HepG2 (cell line): ENCODE data around the gene DPP3. TPM values are rescaled to one million over a fixed set of nuclear protein-coding genes. Genes with fewer than 3 reads are reported as not detected.

Source experiments
- E2F5 ChIP-seq: sonication (generic); formaldehyde crosslinking; conservative IDR thresholded peaks from 2 replicates; pipeline ENCODE4 v1.4.0; 2020; ENCODE audit warnings: missing genetic modification reagents
- FOXO1 ChIP-seq: sonication (generic); formaldehyde crosslinking; IDR thresholded peaks from 2 replicates; pipeline ENCODE4 v1.4.0; 2020; ENCODE audit warnings: missing genetic modification reagents
- MAFG ChIP-seq: sonication (generic); formaldehyde crosslinking; IDR thresholded peaks from 2 replicates; pipeline ENCODE4 v1.5.1; 2020; ENCODE audit warnings: mild to moderate bottlenecking, missing genetic modification reagents
- MZF1 ChIP-seq: sonication (generic); formaldehyde crosslinking; IDR thresholded peaks from 2 replicates; pipeline ENCODE4 v1.8.1; 2023; ENCODE audit warnings: mild to moderate bottlenecking, missing genetic modification reagents, borderline replicate concordance
- NFE2L1 ChIP-seq: sonication (generic); formaldehyde crosslinking; IDR thresholded peaks from 2 replicates; pipeline ENCODE4 v1.4.0; 2020; ENCODE audit warnings: missing genetic modification reagents, mild to moderate bottlenecking, borderline replicate concordance
- NR3C1 ChIP-seq: sonication (generic); formaldehyde crosslinking; IDR thresholded peaks from 2 replicates; pipeline ENCODE4 v1.4.0; 2020; ENCODE audit warnings: missing genetic modification reagents
- POLR2G ChIP-seq: fragments of 200-400 bp; formaldehyde crosslinking; IDR thresholded peaks from 2 replicates; pipeline ENCODE4 v1.6.1; 2018; ENCODE audit warnings: mild to moderate bottlenecking, low read depth, low read length, moderate library complexity
- PRDM10 ChIP-seq: sonication (generic); formaldehyde crosslinking; IDR thresholded peaks from 2 replicates; pipeline ENCODE4 v1.4.0; 2020; ENCODE audit warnings: low read depth, missing genetic modification reagents
- RFXANK ChIP-seq: IDR thresholded peaks from 2 replicates; pipeline ENCODE4 v1.6.1; 2016
- RFXAP ChIP-seq: sonication (generic); formaldehyde crosslinking; IDR thresholded peaks from 2 replicates; pipeline ENCODE4 v1.4.0; 2020; ENCODE audit warnings: missing genetic modification reagents, borderline replicate concordance
- ZBED4 ChIP-seq: sonication (generic); formaldehyde crosslinking; IDR thresholded peaks from 2 replicates; pipeline ENCODE4 v1.4.0; 2020; ENCODE audit warnings: missing genetic modification reagents, borderline replicate concordance
- ZNF382 ChIP-seq: sonication (generic); formaldehyde crosslinking; IDR thresholded peaks from 2 replicates; pipeline ENCODE4 v1.5.0; 2020; ENCODE audit warnings: missing genetic modification reagents, mild to moderate bottlenecking, borderline replicate concordance
- ZNF577 ChIP-seq: sonication (generic); formaldehyde crosslinking; IDR thresholded peaks from 2 replicates; pipeline ENCODE4 v1.4.0; 2020; ENCODE audit warnings: mild to moderate bottlenecking, low read depth, missing genetic modification reagents, borderline replicate concordance
- ZNF75D ChIP-seq: sonication (generic); formaldehyde crosslinking; IDR thresholded peaks from 2 replicates; pipeline ENCODE4 v1.8.1; 2023; ENCODE audit warnings: missing genetic modification reagents, mild to moderate bottlenecking, borderline replicate concordance
- polyA plus RNA-seq, 8 experiments: library from polyadenylated mRNA; depleted of rRNA in 3 of 8; stranded (reverse) in 7 of 8; unstranded in 1 of 8; fragments of >200 nt; fragmentation: Illumina TruSeq in 4 of 8; extraction: Trizol in 4 of 8; gene quantifications; 2 replicates each; pipeline versions ENCODE4 v1.2.1 to v1.2.3, GENCODE V29; 2011 to 2016; ENCODE audit warnings: low read depth in 4 of 8, missing spikeins in 1 of 8, mixed read lengths in 1 of 8; ENCODE audit not compliant: insufficient read depth in 1 of 8
- total RNA-seq, 5 experiments: library from RNA; depleted of rRNA; stranded (reverse); fragments of >200 nt; fragmentation: Illumina TruSeq; extraction: Trizol; gene quantifications; 2 replicates each; pipeline ENCODE4 v1.2.3, GENCODE V29; 2016; ENCODE audit warnings: low read depth in 1 of 5
- TF ChIP-seq, protein P1 (sequence below): sonication (generic); formaldehyde crosslinking; IDR thresholded peaks from 2 replicates; pipeline ENCODE4 v1.4.0; 2020; ENCODE audit warnings: missing genetic modification reagents, mild to moderate bottlenecking, borderline replicate concordance
- TF ChIP-seq, protein P2 (sequence below): sonication (generic); formaldehyde crosslinking; IDR thresholded peaks from 2 replicates; pipeline ENCODE4 v1.8.0; 2022; ENCODE audit warnings: missing genetic modification reagents, mild to moderate bottlenecking, moderate library complexity, borderline replicate concordance

DPP3 gene
- total and polyA plus RNA-seq, 2 of the 13 experiments (the other 11 are each of a cell fraction or from before 2014, with no cell fraction given), result 38.4 to 59.8 TPM

DNA sequence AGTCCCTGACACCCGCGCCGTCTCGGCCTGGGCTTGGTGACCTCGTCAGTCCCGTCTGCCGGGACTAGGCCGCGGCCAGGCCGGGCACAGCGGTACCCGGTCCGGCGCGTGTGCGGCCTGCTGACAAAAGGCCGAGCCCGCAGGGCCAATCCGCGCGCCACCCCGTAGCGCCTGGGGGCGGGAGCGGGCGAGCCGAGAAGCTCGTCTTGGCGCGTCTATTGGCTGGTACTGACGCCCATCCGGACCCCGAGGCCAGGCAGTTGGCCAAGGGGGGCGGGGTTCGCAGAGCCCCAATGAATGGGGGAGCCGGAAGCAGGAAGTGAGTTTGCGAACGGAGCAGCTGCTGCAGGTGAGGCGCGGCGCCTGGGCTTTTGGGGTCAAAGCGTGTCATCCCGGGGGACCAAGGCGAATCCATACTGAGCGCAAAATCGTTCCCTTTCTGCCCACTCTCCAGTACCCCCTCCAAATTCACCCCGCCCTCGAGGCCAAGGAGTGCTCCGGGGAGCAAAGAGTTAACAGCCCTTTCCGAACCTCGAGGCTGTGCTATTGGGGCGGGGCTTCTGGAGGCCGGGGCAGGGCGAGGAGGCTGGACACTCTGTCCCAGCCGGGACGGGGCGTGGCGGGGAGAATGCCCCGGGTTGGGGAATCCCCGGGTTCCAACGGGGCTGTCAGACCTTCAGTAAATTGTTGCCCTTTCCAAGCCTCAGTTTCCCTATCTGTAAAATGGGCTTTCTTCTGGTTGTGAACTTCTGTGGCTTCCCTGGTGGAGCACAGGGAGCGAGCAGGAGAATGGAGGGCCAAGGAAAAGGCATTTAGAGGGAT is at the start of gene DPP3 (continued):
- TF ChIP-seq ZNF577 (CRISPR knock-in tag) (no peak), RFXAP (CRISPR knock-in tag) (no peak; the same call in 1 of the 2 replicates), RFXANK (CRISPR knock-in tag) (peak; percentile 55; the same call in 1 of the 2 replicates), E2F5 (CRISPR knock-in tag) (no peak), FOXO1 (no peak; the same call in 1 of the 2 replicates), NFE2L1 (CRISPR knock-in tag) (no peak), NR3C1 (CRISPR knock-in tag) (no peak), ZNF75D (no peak), MAFG (CRISPR knock-in tag) (no peak), ZNF382 (CRISPR knock-in tag) (no peak), ZBED4 (peak; percentile 70; the same call in 1 of the 2 replicates), POLR2G (peak; percentile 93), PRDM10 (CRISPR knock-in tag) (no peak; the same call in 1 of the 2 replicates), MZF1 (CRISPR knock-in tag) (no peak)
- TF ChIP-seq, protein P1, sequence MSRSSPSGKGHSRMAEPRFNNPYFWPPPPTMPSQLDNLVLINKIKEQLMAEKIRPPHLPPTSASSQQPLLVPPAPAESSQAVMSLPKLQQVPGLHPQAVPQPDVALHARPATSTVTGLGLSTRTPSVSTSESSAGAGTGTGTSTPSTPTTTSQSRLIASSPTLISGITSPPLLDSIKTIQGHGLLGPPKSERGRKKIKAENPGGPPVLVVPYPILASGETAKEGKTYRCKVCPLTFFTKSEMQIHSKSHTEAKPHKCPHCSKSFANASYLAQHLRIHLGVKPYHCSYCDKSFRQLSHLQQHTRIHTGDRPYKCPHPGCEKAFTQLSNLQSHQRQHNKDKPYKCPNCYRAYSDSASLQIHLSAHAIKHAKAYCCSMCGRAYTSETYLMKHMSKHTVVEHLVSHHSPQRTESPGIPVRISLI (CRISPR knock-in tag), result no peak
- TF ChIP-seq, protein P2, sequence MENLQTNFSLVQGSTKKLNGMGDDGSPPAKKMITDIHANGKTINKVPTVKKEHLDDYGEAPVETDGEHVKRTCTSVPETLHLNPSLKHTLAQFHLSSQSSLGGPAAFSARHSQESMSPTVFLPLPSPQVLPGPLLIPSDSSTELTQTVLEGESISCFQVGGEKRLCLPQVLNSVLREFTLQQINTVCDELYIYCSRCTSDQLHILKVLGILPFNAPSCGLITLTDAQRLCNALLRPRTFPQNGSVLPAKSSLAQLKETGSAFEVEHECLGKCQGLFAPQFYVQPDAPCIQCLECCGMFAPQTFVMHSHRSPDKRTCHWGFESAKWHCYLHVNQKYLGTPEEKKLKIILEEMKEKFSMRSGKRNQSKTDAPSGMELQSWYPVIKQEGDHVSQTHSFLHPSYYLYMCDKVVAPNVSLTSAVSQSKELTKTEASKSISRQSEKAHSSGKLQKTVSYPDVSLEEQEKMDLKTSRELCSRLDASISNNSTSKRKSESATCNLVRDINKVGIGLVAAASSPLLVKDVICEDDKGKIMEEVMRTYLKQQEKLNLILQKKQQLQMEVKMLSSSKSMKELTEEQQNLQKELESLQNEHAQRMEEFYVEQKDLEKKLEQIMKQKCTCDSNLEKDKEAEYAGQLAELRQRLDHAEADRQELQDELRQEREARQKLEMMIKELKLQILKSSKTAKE (CRISPR knock-in tag), result 0 out of 2 replicates have a peak, but pooled peaks have one; percentile 5
